HG02759 (cell line): ENCODE data around the gene OR56A3.

Source experiments
- ATAC-seq: cut with Tn5 transposase; IDR thresholded peaks from one replicate; pipeline ENCODE4 v1.9.1; 2021; ENCODE audit warnings: mild to moderate bottlenecking, moderate library complexity; ENCODE audit not compliant: unreplicated experiment

The OR56A3 gene

DNA sequence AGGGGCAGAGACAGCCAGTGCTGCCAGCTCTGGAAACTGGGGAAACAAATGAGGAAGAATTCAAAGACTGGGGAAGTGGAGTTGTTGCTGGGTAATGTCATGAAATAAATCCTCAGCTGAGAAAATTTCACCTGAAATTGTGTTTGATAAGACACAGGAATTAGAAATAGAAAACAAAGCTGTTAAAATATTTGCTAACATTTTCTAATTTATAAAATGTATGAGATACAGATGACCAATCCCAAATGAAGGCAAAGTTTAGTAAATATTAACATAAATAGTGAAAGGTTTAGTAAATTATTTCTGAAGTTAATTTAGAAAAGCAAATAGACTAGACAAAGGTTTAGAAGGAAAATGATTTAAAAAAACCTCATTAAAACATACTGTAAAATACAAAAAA, 26.3 kb downstream of the OR56A3 start, which contains the start of gene OR56A5:
Gene OR56A5, minus strand, starts transcription at position 101 of the 400 bp plus-strand sequence. Its CDS starts 0 bp downstream, at position 101.
- no peak for ATAC-seq

- ATAC-seq, result no peak
Observed at GRCh38 chr11:5973530-5973929, 31.5 kb downstream of the OR56A3 start.

DNA sequence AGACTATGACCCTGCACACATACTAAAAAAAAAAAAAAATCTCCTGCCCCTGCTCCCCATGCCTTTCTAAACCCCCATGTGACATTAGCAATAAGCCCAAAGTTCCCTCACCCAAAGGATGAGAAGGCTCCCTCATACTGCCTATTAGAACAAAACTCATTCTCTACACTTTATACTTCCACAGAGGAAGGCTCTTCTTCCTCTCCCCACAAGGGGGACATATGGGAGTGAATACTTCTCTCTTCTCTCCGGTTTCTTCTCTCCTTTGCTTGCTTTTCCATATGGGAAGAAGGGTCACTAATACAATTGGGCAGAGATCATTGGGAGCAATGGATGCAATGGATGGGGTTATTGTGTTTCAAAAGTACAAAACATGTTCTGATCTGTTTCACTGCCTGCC, 41.4 kb downstream of the OR56A3 start:
- ATAC-seq, result no peak

DNA sequence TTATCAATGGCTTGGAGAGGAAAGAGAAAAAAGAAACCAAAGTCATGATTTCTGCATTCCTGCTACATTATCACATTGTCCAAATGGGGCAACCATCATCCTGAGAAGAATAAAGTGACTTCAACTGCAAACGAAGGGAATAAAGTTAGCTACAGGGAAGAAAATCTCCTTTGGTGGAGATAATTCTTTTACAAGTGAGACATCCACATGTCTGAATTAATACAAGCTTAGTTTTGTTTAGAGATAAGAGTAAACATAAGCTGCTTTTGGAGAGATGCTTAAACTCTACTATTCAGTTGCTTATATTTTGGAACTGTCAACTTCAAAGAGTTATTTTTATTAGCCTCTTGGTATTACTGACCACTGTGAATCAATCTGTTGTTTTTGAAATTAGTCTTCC, 44.8 kb downstream of the OR56A3 start, which contains the start of gene OR52L1:
Gene OR52L1, minus strand, starts transcription at position 101 of the 400 bp plus-strand sequence. Its CDS starts 55 bp downstream, at position 46.
- no peak for ATAC-seq

GRCh38 chr11:5989203-5989602, 47.2 kb downstream of the OR56A3 start:
- no peak for ATAC-seq

- no peak for ATAC-seq
Observed at GRCh38 chr11:5992150-5992549, 50.1 kb downstream of the OR56A3 start.

DNA sequence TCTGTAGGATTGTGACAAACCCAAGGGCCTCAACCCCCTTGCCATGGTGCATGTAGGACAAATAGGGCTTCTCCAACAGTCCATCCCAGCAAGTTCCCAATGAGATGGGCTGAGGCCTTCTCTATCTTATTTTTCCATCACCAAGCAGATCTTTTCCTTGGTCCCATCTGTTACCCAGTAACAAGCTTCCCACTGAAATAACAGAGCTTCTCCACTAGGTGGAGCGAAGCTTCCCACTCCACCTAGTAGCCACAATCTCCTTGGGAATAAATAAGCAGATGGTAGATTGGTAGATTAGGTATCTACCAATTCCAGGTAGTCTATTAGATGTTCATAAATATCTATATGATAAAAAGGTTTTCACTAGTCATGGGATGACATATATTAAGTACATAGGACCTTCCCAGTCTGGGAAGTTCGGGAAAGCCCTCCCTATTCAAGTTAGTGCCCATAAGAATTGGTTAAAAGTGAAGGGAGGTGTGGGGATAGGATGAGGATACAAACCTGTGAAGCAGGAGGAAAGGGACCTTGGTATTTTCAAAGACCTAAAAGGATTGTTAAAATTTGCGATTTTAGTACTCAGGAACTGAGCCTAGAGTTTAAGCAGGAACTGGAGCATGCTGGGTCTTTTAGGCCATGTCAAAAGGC, 50.7 kb downstream of the OR56A3 start:
- no peak for ATAC-seq

GRCh38 chr11:5994791-5995190, 52.7 kb downstream of the OR56A3 start:
- ATAC-seq, result no peak
